ENCODE measurements around the gene AMPH.

GRCh38 chr7:38546763-38547162 is 84.4 kb downstream of the AMPH start:
- TF ChIP-seq CTCF (IDR thresholded peaks at IDR 0.05; ENCODE audit: low read depth, low read length) (no peak), EZH2phosphoT487 (IDR thresholded peaks at IDR 0.05; ENCODE audit: low read depth) (no peak)
